GM21529 (cell line): Measurements from ENCODE around the gene DUSP6.
"Not testable (repeated sequence)": the region's sequence is repeated elsewhere in the genome, so short reads cannot be mapped to it uniquely, and the experiment has no call there.

Experiments
- ATAC-seq: cut with Tn5 transposase; IDR thresholded peaks from one replicate; pipeline ENCODE4 v1.9.1; 2021; ENCODE audit not compliant: unreplicated experiment

Gene DUSP6

DNA sequence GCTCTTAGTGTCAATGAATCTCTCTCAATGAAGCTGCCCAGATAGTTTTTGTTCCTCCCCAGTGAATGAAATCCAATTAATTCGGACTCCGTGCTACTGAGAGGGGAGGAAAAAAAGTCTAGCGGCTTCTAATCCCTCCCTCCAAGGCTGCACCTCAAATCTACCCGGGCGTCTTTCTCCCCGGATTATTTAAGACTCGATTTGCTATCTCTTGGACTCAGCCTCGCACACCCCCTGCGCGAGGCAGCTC lies 134 bp downstream of the DUSP6 start:
- no peak for ATAC-seq

DNA sequence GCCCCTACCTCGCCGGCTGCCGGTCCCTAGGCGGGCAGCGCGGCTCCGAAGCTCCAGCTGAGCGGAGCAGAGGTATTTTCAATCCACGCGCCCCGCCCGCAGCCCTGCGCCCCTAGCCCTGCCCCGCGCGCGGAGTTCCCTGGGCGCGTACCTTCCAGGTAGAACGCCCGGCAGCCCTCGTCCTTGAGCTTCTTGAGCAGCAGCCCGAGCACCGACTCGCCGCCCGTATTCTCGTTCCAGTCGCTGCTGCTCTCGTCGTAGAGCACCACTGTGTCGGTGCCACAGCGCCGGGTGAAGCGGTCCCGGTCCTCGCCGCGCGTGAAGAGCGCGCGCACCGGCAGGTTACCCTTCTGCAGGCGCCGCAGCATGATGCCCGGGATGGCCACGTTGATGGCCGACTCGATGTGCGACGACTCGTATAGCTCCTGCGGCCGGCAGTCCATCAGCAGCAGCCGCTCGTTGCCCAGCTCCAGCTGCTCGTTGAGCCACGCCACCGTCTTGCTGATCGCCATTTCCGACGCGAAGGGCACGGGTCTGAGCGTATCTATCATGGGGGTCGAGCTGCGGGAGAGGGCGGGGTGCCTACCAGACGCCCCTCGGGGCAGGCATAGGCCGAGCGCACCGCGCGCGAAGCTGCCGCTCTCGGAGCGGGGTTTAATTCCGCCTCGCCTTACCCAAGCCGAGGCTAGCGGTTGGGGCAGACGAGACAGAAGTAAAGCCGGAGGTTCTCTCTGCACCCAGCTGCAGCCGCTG lies 636 bp downstream of the DUSP6 start:
- ATAC-seq: peak; percentile 25

DNA sequence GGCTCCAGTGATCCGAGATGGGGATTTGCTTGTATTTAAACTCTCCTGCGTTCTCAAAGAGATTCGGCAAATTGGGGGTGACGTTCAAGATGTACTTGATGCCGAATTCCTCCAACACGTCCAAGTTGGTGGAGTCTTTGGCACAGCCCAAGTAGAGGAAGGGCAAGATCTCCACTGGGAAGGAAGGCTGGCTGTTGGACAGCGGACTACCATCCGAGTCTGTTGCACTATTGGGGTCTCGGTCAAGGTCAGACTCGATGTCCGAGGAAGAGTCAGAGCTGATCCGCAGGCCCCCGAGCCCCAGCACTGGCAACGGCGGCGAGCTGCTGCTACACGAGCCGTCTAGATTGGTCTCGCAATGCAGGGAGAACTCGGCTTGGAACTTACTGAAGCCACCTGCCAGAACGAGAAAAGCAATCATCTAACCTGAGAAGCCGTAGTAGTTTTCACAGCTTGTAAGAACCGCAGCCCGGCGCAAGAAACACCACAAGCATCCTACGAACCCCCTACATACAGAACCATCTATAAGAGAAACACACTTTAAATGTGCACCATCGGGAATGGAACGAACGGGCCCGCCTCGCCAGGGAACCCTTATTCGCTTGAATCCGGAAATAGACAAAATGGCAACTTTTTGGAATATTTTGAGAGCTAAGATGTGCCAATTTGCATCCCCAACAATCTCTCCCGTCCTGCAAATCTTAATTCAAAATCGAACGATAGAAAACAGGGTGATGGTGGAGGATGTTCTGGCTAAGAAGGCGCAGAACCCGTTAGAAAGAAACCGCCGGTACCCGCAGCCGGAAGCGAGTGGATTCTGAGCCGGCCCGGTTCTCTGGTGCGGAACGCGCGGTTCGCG lies 1.4 kb downstream of the DUSP6 start:
- ATAC-seq: no peak

DNA sequence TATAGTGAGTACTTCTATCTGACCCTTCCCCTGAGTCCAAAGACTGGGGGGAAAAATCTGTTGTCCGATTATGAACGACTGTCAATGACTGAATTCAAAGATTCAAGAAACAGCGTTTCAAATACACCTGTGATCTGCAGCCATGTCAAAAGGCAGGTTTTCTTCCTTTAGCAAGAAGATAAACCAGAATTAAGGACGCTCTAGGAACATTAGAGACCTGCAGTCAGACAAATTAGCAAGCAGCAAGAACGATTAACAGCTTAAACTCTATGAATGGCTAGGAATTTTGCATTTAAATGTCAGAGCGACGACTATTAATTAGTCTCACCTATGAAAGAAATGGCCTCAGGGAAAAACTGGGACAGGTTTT lies 2.1 kb downstream of the DUSP6 start:
- ATAC-seq: no peak

DNA sequence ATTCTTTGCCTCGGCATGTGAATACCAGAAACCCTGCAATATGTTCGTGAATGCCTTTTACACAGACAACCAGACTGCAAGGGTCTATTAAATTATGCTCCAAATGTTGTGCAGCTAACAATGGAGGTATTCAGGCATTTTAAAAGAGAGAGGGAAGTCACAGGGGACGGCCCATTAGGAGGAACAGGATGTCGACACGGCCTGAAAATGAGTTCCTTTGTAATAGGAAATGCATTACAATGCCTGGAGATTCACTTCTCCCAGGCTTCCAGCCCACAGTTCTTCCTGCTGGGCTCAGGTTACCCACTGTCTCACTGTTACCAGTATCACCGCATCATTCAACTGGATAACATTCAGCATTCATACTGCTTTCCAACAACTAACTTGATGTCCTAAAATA lies 2.5 kb downstream of the DUSP6 start:
- ATAC-seq: no peak

DNA sequence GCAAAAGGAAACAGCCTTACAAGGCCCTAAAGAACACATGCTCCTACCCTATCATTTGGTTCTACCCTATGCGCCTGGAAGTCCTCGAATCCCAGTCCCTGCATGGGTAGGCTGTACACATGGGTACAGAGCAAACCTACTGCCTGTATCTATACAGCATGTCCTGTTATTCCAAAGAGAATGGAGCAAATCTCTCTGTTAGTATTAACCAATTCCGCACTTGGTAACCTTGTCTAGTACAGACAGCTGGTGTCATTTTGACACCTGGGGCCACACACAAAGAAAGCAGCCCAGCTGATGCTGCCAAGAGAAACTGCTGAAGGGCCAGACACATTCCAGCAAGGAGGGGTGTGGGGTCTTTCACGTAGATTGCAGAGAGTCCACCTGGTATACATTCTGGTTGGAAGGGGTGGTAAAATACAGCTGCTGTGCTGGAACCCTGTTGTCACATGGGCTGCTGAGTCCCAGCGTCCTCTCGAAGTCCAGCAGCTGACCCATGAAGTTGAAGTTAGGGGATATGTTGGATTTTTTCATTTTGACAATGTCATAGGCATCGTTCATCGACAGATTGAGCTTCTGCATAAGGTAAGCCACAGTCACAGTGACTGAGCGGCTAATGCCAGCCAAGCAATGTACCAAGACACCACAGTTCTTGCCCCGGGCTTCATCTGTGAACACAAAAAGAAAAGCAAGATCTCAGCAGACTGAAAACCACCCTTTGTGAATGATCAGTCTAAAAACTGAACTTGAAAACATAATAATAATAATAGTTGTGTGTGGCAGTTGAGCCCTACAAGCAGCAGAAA lies 3.2 kb downstream of the DUSP6 start:
- ATAC-seq: no peak

DNA sequence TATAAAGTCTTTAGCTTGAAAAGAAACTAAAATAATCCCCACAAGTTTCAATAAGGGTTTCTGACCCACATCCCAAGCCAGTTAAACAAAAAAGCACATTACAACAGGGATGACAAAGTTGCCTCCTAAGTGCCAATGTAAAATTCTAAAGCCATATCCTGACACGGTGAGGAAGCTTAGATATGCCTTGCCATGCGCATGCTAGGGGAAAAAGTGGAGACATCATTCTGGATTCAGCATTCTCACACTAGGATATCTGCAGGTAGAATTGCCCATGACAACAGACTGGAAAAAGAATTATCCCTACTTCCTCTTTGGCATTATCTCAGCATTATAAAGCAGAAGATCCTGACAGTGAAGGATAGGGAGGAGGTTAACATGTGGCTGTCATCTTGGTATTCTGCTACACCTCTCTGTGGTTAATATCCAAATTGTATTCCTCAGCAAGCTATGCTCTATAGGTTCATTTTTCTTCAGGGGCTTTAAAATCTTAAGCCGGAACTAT lies 4.9 kb downstream of the DUSP6 start:
- no peak for ATAC-seq

DNA sequence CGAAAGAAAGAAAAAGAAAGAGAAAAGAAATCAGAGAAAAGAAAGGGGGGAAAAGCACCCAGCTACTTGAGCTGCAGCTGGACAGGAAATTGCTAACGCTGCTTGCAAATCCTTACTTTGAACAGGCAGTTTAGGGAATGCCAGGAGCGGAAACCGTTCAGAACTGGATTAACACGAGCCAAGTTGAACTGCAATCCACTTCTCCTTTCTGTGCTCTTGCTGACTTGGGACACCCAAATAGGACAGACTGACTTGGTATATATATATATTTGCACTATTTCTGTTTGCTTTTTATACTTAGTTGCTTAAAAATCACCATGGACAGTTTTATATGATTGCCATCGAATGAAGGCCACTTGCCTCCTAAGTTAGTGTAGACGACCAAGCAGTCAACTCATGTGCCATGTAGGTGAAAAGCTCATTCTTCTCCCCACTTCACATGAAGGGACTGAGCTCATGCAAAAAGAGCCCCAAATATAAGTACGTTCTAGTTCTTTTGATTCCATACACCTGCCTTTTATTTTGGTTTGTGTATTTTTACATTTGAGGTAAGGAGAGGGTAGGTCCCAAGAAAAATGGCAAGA lies 5.5 kb downstream of the DUSP6 start:
- no peak for ATAC-seq

DNA sequence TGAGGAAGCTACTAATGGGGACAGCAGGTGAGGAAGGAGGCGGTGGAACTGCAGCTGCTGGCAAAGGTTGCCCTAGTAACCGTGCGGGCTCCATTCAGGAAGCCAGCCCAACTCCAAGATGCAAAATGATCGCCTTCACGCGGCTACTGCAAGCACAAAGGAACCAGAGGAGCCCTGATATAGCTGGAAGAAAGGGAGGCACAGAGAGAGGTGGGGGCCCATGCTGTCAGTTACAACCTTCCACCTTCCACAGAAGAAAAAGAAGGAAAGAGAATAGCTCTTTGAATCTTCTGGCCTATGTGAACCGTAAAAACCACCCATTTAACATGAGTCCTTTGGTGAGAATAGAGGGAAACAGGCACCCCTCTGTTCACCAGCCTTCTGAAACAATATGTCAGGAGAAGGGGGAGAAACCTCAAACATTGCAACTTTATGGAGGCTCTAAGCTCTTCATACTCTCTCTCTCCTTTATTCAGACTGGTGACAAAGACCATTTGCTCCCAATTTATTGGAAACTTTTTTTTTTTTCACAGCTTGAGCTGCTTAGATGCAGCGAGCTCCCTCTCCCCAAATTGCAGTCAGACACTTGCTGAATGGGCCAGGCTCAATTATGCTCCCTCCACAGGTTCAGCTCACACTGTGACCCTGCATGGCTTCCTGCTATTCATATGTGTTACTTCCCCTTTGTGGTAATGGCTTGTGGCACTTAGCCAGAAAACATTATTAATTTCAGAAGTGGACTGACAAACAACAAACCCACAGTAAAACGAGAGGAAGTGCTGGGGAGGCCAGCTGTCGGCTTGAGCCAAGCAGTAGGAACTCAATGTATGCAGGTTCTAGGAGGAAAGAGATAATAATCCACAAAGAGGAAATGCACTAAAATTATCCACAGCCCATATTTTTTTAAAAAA lies 6.2 kb downstream of the DUSP6 start:
- ATAC-seq: peak; percentile 98

DNA sequence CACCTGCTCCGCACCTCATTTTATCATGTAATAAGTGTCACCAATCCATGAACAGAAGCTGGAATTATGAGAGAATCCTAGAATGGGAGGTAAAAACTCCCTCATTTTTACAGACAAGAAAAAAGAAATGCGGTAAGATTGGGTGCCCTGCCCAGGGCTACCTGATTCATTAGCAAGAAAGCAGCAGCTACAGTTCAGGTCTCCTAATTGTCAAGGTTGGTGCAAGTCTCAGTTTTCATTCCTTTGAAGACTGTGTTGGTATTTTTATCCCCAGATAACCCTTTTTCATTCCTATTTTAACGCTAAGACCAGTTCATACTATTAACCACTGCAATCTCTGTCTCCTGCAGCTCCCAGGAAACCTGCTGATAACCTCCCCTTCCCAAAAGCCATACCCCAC lies 6.9 kb downstream of the DUSP6 start:
- ATAC-seq: no peak

DNA sequence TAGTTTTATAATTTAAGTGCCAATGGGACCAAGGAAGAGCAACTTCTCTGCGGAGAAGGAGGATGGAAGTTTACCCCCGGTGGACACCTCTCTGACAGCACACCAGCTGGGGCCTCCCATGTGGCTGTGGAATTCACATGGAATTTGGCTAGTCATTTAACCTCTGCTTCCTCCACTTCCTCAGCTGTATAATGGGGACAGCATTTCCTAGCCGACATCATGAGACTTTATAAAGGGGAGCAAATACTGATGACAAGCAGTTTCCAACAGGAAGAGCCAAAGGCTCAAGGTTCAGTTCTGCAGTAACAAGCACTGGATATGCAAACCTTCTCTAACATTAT lies 7.5 kb downstream of the DUSP6 start:
- no peak for ATAC-seq

DNA sequence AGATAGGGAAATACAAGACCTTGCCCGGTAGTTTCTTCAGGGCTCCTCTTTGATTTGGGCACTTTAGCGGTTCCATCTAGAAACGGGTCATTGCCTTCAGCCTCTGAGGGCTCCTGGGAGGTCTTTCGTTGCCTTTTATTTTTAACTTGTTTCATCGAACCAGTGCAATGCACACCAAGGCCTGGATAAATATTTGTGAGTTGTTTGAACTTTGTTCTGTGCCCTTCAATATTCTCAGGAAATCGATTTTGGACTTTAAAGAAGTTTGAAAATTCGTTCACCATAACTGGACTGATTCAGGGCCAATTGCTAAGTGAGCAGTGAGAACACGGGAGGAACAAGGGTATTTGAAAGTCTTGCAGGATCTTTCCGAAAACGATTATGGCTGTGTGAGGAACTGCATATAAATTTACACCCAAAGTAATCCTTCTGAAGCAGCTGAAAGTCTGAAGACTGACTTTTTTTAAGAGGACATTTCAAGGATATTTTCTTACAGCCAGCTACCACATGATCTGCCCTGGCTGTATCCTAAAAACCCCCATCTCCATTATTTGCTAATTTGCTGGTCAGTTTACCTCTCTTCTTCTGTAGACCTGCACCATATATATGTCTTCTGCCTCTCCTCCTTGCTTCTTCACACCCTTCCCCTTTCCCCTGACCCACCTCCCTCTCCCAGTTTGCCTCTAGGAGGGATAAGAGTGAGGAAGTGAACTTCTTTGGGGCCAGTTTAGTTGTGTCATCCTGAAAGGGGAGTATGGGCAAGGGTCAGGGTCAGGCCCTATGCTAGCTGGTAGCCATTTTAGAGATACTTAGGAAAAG lies 8.0 kb downstream of the DUSP6 start:
- ATAC-seq: no peak

DNA sequence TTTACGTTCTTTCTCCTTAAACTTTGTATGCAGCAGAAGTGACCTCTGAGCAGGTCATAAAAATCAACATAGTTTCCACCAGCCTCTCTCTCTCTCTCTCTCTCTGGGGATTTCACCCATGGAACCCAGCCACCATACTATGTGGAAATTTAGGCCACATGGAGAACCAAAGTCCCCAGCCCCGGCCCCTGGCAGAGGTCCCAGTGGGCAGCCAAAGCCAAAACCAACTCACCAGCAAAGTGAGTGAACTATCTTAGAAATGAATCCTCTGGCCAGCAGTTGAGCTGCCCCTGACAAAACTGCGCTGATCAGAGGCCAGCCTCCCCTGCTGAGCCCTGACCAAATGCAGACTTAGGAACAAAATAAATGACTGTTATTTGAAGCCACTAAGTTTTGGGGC lies 9.2 kb downstream of the DUSP6 start:
- no peak for ATAC-seq

DNA sequence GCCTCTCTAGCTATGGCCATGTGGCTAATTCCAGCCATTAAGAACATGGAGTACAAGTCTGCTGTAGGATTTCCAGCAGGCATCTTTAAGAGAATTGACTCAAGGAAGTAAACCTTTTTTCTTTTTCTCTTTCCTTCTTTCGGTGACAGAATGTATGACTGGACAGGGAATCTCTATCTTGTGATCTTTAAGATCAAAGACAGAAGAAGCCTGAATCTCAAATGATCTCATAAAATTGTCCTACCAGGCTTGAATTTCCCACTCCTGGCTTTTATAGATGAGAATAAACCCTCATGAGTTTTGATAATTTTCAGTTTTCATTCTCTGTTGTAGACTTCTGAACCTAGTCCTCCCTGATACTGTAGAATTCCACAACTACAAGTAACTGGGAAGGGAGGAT lies 11.4 kb downstream of the DUSP6 start:
- no peak for ATAC-seq

DNA sequence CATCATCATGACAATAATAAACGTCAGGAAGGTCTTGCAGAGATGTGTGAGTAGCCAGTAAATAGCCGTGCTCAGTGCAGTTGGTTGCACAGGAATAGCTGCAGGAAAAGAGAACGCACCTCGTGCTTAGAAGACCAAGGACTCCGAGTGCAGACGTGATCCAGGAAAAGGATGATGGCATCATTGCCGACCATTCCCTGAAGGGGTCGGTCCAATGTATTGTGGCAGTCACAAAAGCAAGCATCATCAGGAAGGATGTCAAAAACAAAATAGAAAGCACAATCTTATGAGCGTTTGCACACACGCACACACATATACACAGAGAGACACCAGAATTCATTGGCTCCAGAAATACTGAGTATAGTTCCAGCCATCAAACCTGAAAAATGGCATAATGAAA lies 12.8 kb downstream of the DUSP6 start:
- no peak for ATAC-seq

DNA sequence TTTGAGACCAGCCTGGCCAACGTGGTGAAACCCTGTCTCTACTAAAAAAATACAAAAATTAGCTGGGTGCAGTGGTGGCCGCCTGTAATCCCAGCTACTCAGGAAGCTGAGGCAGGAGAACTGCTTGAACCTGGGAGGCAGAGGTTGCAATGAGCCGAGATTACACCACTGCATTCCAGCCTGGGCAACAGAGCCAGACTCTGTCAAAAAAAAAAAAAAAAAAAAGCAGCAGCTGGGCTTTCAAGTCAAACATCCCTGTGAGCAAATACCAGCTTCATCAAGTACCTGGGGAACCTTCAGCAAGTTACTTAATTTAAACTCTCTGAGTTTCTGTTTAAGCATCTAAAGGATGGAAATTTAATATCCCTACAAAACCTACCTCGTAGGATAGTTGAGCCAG lies 15.2 kb downstream of the DUSP6 start:
- not testable (repeated sequence) for ATAC-seq

DNA sequence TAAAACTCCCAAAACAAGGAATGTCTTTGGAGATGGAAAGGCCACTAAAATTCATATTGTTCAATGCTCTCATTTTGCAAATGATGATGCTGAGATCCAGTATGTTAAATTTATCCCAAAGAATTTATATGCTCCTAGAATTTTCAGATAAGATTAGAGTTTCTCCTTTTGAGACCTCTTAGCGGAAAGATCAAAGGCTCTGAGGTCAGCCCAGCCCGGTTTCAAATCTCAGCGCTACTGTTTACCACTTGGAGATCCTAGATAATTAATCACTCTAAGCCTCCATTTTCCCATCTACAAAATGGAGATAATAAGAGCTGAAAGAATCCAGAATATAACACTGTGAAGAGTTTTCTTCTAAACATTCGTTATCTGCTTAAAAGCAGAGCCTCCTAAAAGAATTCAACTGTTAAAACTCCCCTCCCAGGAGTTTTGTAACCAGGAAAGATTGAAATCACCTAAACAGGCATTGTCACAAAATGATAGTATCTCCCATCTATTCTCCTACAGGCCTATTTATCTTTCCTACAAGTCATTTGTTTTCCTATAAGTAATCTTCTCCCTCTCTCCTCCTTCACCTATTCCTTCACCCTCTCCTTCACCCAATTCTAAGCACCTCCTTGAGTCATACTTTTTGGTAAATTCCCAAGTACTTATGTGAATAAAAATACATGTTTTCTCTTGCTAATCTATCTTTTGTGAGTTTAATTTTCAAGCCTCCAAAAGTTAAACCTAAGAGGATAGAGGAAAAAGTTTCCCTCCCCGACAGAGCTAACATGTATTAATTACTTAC lies 16.7 kb downstream of the DUSP6 start:
- ATAC-seq: no peak

DNA sequence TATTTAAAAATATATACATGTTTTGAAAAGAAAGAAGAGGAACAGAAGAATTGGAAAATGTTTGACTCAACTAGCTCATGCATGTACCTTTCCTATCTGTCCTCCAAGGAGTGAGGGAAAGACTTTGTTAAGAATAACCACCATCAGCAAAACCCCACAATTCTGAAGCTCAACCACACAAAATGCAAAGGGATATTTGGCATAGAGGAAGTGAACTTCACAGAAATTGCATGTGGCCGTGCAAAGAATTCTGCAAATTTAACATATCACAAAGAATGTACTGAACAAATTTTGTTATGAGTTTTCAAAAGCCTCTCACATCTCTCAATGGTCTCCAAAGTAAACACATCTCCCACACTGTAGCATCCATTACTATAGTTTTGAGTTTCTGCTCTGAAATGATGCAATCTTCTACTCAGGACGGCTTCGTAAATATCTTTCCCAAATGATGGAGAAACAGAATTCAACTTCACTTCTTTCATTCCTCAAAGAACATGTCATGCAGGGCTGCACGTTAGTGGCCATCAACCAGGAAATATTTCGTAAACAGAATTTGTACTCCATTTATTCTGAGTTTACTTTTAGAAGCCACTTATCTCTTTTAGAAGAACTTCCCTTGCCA lies 17.6 kb downstream of the DUSP6 start:
- no peak for ATAC-seq
